Measurements from ENCODE around the gene ZSCAN32.

The ZSCAN32 gene

DNA sequence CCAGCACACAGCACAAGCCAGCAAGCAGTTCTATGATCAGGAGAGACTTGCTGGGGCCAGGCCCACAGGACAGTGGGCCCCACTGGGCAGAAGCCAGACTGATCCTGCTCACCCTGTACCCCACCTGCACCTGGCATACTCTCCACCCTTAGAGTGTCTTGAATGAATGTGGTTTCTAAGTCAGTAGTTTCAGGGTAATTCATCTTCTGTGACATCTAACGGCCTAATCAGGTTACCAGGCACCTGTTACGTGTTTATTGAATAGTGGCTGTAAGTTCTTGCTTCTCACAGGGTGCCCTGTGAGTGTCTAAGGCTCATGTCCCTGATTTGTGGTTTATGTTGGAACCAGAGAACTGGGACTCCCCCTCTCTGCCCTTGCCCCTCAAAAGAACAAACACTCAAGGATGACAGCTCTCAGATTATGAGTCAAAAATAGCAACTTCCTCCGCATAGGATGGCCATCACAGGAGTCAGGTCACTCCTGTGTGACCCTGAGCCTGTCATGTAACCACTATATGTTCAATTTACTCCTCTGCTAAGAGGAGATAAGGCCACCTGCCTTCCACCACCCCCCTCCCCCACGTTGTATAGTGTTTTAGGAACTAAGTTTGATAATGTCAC is 52.1 kb downstream of the ZSCAN32 start:
- CTCF ChIA-PET, result no interaction called here
- peak; percentile 18 for DNase-seq (ENCODE audit: extremely low spot score)
- TF ChIP-seq, protein P1, sequence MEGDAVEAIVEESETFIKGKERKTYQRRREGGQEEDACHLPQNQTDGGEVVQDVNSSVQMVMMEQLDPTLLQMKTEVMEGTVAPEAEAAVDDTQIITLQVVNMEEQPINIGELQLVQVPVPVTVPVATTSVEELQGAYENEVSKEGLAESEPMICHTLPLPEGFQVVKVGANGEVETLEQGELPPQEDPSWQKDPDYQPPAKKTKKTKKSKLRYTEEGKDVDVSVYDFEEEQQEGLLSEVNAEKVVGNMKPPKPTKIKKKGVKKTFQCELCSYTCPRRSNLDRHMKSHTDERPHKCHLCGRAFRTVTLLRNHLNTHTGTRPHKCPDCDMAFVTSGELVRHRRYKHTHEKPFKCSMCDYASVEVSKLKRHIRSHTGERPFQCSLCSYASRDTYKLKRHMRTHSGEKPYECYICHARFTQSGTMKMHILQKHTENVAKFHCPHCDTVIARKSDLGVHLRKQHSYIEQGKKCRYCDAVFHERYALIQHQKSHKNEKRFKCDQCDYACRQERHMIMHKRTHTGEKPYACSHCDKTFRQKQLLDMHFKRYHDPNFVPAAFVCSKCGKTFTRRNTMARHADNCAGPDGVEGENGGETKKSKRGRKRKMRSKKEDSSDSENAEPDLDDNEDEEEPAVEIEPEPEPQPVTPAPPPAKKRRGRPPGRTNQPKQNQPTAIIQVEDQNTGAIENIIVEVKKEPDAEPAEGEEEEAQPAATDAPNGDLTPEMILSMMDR (IDR thresholded peaks at IDR 0.05; ENCODE audit: control extremely low read depth, extremely low read depth, low read depth, missing control alignments), result no peak
- POLR2A ChIA-PET, result no interaction called here

DNA sequence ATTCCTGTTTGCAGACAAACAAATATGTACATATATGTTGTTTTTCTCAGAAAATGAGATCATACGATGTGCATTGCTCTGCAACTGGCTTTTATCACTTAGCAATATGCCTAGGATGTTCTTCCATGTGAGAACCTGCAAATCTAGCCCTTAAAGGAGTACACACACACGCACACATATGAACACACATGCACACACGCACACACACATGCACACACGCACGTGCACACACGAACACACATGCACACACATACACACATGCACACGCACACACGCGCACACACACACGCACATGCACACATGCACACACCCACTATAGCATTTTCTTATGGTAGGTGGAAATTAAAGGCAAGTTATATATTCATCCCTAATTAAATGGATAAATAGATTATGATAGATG is 53.2 kb downstream of the ZSCAN32 start:
- TF ChIP-seq, protein P1 (IDR thresholded peaks at IDR 0.05; ENCODE audit: control extremely low read depth, extremely low read depth, low read depth, missing control alignments), result no peak
- ChIA-PET CTCF (no interaction called here), POLR2A (no interaction called here)
- DNase-seq (ENCODE audit: extremely low spot score), result no peak

DNA sequence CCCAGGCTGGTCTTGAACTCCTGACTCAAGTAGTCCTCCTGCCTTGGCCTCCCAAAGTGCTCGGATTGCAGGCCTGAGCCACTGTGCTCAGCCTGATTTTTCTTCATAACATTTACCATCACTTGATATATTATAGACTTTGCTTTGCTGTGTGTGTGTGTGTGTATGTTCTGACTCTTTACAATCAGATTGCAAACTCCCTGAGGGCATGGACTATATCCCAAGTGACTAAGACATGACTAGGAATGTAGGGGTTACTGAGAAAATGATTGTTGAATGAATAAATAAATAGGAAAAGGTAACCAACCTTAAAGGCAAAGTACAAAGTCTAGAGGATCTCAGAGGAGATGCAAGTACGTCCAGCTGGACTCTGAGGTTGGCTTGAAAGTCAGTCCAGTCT is 54.8 kb downstream of the ZSCAN32 start:
- ChIA-PET CTCF (no interaction called here), POLR2A (no interaction called here)
- TF ChIP-seq, protein P1 (IDR thresholded peaks at IDR 0.05; ENCODE audit: control extremely low read depth, extremely low read depth, low read depth, missing control alignments), result no peak
- no peak for DNase-seq (ENCODE audit: extremely low spot score)

Measured in GM10248 (cell line).